PFSK-1 (cell line): ENCODE data around the gene COPZ2.

Source experiments
- FOXP2 ChIP-seq: optimal IDR thresholded peaks from 2 replicates; pipeline ENCODE3; 2011; ENCODE audit warnings: borderline replicate concordance, control low read depth, inconsistent platforms; ENCODE audit not compliant: insufficient read depth; ENCODE audit errors: extremely low read length, extremely low read depth
- POLR2AphosphoS5 ChIP-seq: IDR thresholded peaks from 2 replicates; pipeline ENCODE4 v1.6.1; 2012; ENCODE audit warnings: low read depth, mild to moderate bottlenecking, control low read depth, low read length, moderate library complexity
- SIN3A ChIP-seq: IDR thresholded peaks from 2 replicates; pipeline ENCODE4 v1.6.1; 2012; ENCODE audit warnings: mild to moderate bottlenecking, low read length, moderate library complexity, borderline replicate concordance; ENCODE audit not compliant: insufficient read depth
- TAF1 ChIP-seq: IDR thresholded peaks from 2 replicates; pipeline ENCODE4 v1.6.1; 2012; ENCODE audit warnings: low read length, control low read depth, borderline replicate concordance; ENCODE audit not compliant: insufficient read depth
- TF ChIP-seq, protein P1 (sequence below), 2 experiments: IDR thresholded peaks; 2 replicates each; pipeline versions ENCODE4 v1.6.1 to v1.8.0; 2011 to 2012; ENCODE audit warnings: low read depth in 2 of 2, low read length in 2 of 2, control low read depth in 1 of 2, inconsistent platforms in 1 of 2, mild to moderate bottlenecking in 1 of 2, moderate library complexity in 1 of 2; ENCODE audit not compliant: insufficient read depth in 1 of 2

Gene COPZ2

DNA sequence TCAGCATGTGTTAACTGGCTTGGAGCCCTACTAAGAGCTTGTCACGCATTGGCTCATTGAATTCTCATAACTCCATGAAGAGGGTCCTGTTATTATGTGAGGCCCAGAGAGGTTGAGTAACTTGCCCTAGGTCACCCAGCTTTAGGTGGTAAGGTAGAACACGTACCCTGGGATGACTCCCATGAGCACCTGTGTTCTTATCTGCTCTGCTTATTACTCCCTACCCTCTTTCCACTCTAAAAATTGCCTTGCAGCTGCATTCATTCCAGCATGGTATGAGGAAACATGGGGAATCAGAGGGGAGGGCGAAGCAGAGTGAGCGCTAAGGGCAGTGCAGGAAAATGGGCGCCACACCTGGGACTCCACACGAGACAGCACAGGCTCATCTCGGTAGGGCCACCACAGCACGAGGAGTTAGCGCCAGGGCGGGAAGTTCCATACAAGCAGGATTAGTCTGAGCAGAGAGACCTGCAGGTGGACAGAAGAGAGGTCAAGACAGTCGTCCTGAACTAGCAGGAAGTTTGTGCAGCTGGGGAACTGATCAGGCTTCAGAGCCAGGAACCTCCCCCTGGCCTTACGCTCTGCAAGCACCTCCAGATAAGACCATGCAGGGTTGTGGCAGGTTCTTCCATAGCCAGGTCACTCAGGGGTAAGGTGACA is 10.1 kb downstream of the COPZ2 start:
- no peak for TF ChIP-seq SIN3A
- TF ChIP-seq TAF1: no peak
- no peak for TF ChIP-seq FOXP2
- TF ChIP-seq, protein P1, sequence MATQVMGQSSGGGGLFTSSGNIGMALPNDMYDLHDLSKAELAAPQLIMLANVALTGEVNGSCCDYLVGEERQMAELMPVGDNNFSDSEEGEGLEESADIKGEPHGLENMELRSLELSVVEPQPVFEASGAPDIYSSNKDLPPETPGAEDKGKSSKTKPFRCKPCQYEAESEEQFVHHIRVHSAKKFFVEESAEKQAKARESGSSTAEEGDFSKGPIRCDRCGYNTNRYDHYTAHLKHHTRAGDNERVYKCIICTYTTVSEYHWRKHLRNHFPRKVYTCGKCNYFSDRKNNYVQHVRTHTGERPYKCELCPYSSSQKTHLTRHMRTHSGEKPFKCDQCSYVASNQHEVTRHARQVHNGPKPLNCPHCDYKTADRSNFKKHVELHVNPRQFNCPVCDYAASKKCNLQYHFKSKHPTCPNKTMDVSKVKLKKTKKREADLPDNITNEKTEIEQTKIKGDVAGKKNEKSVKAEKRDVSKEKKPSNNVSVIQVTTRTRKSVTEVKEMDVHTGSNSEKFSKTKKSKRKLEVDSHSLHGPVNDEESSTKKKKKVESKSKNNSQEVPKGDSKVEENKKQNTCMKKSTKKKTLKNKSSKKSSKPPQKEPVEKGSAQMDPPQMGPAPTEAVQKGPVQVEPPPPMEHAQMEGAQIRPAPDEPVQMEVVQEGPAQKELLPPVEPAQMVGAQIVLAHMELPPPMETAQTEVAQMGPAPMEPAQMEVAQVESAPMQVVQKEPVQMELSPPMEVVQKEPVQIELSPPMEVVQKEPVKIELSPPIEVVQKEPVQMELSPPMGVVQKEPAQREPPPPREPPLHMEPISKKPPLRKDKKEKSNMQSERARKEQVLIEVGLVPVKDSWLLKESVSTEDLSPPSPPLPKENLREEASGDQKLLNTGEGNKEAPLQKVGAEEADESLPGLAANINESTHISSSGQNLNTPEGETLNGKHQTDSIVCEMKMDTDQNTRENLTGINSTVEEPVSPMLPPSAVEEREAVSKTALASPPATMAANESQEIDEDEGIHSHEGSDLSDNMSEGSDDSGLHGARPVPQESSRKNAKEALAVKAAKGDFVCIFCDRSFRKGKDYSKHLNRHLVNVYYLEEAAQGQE (IDR thresholded peaks at IDR 0.05; ENCODE audit: insufficient read depth in 1 of 2, low read depth in 2 of 2, low read length in 2 of 2): no peak

DNA sequence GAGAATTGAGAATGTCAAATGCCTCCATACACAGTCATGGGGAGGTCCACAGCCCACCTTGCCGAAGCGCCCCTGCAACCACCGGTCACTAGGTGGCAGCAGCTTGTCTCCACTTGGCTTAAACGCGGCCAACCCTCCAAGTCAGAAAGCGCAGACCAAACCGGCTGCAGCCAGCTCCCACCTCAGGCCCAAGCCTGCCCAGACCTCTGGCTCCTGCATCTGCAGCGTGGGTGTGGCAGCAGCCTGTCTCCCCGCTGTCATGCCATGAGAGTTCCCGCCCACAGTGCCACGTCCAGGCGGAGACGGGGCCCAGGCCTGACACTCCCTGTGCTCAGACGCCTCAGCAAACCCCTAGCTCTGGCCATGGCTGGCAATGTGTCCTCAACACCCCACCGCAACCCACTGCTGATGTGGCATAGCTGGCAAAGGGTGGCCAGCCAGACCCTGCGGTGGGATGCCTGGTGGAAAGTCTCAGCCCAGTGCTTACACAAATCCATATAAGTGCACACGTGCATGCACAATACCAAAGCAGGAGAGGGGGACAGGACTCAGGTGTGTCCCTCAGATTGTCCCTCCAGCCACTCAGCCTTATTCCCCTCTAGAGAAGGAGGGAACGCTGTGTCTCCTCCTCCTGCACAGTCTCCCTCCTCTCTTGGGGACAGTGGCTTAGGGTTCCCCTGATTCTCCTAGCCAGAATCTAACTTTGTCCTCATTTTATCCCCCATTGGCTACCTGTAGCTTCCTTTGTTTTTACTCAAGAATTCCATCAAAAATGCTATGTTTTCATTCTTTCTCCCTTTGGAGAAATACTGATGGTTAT is 10.9 kb downstream of the COPZ2 start:
- no peak for TF ChIP-seq TAF1
- peak; percentile 76 for TF ChIP-seq FOXP2

DNA sequence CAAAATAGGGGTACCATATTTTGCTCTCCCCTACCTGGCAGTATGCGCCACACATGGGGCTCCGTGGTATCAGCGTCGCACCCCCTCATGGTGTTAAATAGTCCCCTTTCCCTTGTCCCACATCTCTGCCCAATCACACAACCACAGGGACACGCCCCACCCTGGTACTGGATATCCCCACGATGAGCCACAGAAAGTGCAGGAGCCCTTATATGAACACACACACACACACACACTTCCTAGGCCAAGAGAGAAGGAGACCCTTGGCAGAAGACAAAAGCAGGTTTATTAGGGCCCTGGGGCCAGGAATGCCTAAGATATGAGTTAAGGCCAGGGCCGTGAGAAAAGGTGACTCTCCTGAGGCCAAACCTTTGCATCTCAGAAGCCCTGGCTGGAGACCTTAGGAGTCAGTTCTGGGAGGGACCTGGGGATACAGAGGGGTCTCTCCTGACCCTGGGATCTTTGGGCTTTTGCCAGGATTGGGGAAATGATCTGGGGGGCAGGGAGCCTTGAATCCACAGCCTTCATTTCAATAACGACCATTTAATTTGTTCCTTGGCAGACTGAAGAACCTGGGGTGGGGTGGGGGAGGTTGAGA is 11.6 kb downstream of the COPZ2 start:
- TF ChIP-seq FOXP2 (no peak), SIN3A (no peak), POLR2AphosphoS5 (no peak), TAF1 (no peak)
- TF ChIP-seq, protein P1 (IDR thresholded peaks at IDR 0.05; ENCODE audit: insufficient read depth in 1 of 2, low read depth in 2 of 2, low read length in 2 of 2): no peak

DNA sequence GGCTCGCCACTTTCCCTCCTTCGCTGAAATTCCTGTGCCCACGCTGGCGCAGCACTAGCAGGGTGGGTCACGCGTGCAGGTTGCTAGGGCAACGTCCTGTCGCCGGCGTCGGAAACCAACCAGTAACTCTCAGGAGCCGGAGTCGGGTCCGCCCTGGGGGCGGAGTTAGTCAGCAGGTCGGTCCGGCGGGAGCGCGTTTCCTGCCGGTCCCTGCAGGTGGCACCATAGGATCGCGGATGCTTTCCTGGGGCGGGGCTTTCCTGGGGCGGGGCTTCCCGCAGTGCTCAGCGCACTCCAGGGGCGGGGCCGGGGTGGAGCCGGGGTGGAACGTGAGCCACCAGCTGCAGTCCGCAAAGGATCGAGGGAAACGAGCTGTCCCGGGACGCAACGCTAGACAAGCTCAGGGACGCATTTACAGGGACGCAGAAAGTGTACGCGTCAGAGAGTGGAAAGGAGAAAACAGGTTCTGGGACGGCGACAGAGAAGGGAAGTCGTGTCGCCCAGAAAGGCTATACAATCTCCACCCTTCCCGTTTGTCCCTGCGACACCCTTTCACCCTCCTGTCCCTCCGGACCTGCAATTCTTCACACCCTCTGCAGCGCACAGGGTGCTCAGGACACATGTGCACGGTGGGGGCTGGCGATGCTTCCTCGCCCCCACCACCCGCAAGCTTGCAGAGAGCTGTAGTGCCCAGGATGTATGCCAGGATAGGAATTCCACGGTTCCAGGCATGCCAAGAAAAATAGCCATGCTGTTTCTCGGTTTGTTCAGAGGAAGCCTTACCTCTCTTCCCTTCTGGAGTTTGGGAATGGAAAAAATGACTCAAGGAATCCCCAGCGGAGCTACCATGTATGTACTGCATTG is 12.3 kb downstream of the COPZ2 start:
- TF ChIP-seq, protein P1 (IDR thresholded peaks at IDR 0.05; ENCODE audit: insufficient read depth in 1 of 2, low read depth in 2 of 2, low read length in 2 of 2): no peak
- peak; percentile 49; the same call in 1 of the 2 replicates for TF ChIP-seq POLR2AphosphoS5
- TF ChIP-seq TAF1: no peak
- TF ChIP-seq SIN3A: peak; percentile 90; the same call in 1 of the 2 replicates
- TF ChIP-seq FOXP2: peak; percentile 86
